Renal pelvis (tissue), 4 donors: Measurements from ENCODE around the gene C3orf20. TPM values are rescaled to one million over a fixed set of nuclear protein-coding genes. Genes with fewer than 3 reads are reported as not detected.

Experiments
- DNase-seq: peaks from one replicate; pipeline ENCODE4 v3.0.0-alpha.2; 2013
- polyA plus RNA-seq, 3 donors: library from polyadenylated mRNA; unstranded; fragments of 120-200 nt; gene quantifications; one replicate each; pipeline ENCODE4 v1.2.1, GENCODE V29; 2013; ENCODE audit not compliant: insufficient read length in 3 of 3

The C3orf20 gene
- polyA plus RNA-seq, 3 donors, result 0.19 to 0.77 (median 0.25) TPM

DNA sequence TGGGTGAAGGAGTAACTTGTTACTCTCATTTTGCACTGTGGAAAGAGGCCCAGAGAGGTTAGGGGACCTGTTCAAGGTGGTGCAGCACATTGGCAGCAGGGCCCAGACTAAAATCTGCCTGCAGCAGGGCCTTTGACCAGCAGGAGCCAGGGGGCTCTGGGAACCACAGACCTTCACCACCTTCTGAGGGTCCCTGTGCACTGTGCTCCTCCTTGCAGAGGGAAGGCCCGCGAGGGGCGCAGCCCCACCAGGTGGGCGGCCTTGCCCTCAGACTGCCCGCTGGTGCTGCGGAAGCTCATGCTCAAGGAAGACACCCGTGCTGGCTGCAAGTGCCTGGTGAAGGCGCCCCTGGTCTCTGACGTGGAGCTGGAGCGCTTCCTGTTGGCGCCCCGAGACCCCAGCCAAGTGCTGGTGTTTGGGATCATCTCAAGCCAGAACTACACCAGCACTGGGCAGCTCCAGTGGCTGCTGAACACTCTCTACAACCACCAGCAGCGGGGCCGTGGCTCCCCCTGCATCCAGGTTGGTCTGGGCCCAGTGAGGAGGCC lies 82.3 kb downstream of the C3orf20 start:
- DNase-seq, result no peak

- DNase-seq, result no peak
These were observed 83.4 kb downstream of the C3orf20 start for GRCh38 chr3:14758297-14758696.

DNA sequence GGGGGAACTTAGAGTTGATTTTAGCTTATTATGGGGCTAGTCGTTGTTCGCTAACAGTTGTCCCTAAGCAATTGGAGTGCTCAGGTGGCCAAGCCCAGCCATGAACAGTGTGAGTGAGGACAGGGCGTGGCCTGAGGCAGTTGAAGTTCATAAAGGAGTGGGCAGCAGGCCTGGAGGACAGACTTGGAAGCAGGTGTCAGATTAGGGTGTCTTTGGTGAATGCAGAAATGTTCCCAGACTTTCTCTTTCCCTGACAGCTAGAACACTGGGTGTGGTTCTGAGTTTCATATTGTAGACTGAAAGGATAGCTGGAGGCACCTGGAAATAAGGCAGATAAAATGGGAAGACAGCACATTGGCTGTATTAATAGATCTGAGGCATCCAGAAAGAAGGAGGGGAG lies 84.0 kb downstream of the C3orf20 start:
- no peak for DNase-seq

DNA sequence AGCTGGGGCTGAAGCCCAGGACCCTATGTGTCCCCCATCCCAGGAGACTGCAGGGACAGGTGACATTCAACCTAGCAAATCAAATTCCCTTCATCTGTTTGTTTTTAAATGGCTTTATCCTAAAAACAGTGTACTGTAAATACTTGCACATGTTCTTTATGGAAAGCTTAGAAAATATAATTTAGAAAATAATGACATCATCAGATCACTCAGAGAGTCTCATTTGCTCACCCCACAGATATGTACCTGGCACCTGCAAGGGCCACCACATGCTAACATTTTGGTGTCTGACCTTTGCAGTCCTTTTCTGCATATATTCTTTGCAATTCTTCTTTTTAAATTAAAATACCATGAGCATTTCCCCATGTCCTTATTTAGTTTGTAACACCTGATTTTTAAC lies 85.2 kb downstream of the C3orf20 start:
- no peak for DNase-seq

GRCh38 chr3:14761121-14761672 lies 86.3 kb downstream of the C3orf20 start:
- no peak for DNase-seq

- DNase-seq, result no peak
These were observed 86.9 kb downstream of the C3orf20 start for GRCh38 chr3:14761866-14762265.

- DNase-seq, result no peak
These were observed 87.8 kb downstream of the C3orf20 start for GRCh38 chr3:14762701-14763100.

- no peak for DNase-seq
These were observed 89.6 kb downstream of the C3orf20 start for GRCh38 chr3:14764331-14765059.

- no peak for DNase-seq
These were observed 90.1 kb downstream of the C3orf20 start for GRCh38 chr3:14765060-14765400.

- no peak for DNase-seq
These were observed 90.9 kb downstream of the C3orf20 start for GRCh38 chr3:14765576-14766427.

- no peak for DNase-seq
These were observed 91.7 kb downstream of the C3orf20 start for GRCh38 chr3:14766428-14767244.

GRCh38 chr3:14767245-14768051 lies 92.5 kb downstream of the C3orf20 start:
- DNase-seq, result no peak

DNA sequence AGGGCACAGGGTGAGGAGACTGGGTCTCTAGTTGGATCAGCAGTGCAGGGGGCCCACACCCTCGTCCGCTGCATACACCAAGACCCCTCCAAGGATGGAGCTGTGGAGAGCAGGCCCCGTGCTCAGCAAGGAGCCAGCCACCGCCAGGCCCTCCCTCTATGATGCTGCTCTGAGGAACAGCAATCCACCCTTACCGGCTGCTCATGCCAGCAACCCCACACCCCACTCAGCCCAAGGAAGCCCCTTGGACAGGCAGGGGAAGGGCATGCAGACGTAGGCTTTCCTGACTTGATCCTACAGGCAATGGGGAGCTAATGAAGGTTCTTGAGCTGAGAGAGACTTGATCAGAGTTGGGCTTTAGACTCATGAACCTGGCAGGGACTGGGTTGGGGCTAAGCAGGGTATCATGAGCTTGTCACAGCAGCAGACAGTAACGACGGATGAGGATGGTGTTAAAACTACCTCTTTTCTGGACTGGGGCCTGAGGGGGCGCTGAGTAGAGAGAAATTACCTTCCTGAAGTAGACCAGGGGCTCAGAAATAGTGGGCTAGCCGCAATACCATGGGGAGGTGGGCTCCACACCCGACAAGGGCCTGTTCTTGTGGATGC lies 93.3 kb downstream of the C3orf20 start:
- no peak for DNase-seq

GRCh38 chr3:14768881-14769280 lies 93.9 kb downstream of the C3orf20 start:
- DNase-seq, result no peak

DNA sequence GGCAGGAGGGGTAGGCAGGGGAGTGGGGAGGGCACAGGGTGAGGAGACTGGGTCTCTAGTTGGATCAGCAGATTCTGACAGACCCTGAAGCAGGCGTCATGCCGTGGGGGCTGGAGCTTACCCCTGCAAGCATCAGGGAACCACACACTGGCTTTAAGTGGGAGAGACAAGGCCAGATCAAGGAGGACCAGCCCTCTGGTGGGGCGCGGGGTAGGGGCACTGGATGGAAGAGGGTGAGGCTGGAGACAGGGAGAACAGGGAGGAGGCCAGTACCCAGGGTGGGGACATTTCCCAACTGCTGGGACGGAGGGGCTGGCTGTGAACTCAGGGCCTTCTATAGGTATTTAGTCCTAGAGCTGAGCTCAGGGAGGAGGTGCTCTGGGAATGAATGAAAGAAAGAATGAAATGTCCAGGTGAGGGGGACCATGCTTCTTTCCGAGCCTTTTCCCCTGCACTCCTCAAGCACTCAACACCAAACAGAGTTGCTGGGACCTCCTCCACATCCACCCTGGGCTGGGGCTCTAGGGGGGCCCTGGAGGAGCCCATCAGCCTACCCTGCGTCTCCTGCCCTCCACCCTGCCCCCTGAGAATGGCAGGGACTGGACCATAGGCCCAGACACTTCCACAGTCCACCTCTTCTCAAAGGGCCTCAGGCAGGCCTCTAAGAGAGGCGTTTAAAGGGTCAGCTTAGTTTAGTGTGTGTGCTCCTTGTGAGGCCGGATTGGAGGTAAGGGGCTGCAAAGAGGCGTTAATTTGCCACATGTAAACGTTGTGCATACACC lies 94.8 kb downstream of the C3orf20 start:
- DNase-seq, result no peak

GRCh38 chr3:14770591-14770990 lies 95.7 kb downstream of the C3orf20 start:
- DNase-seq, result no peak

GRCh38 chr3:14771593-14772497 lies 96.9 kb downstream of the C3orf20 start:
- no peak for DNase-seq

GRCh38 chr3:14772533-14773138 lies 97.7 kb downstream of the C3orf20 start:
- no peak for DNase-seq
